Panc1 (cell line): Measurements from ENCODE around the gene DCUN1D2.
"Not testable (repeated sequence)": the region's sequence is repeated elsewhere in the genome, so short reads cannot be mapped to it uniquely, and the experiment has no call there.

Experiments used
- CTCF ChIP-seq: fragments of 450-650 bp; IDR thresholded peaks from 2 replicates; pipeline ENCODE4 v1.5.1; 2017; ENCODE audit warnings: mild to moderate bottlenecking
- POLR2AphosphoS5 ChIP-seq: IDR thresholded peaks from 2 replicates; pipeline ENCODE4 v1.6.1; 2012; ENCODE audit warnings: mild to moderate bottlenecking, low read depth, low read length, moderate library complexity
- SIN3A ChIP-seq: IDR thresholded peaks from 2 replicates; pipeline ENCODE4 v1.6.1; 2012; ENCODE audit warnings: low read depth, mild to moderate bottlenecking, low read length, moderate library complexity, borderline replicate concordance; ENCODE audit not compliant: insufficient read depth
- TCF7L2 ChIP-seq: IDR thresholded peaks from 2 replicates; pipeline ENCODE4 v1.6.1; 2011; ENCODE audit warnings: mild to moderate bottlenecking, low read depth, low read length, inconsistent platforms

DNA sequence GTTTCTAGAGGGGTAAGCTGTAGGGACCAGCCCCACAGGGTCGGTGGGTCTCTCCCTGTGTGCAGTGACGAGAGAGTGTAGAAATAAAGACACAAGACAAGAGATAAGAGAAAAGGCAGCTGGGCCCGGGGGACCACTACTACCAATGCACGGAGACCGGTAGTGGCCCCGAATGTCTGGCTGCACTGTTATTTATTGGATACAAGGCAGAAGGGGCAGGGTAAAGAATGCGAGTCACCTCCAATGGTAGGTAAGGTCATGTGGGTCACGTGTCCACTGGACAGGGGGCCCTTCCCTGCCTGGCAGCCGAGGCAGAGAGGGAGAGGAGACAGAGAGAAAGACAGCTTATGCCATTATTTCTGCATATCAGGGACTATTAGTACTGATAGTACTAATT lies 40.2 kb downstream of the DCUN1D2 start:
- not testable (repeated sequence) for TF ChIP-seq POLR2AphosphoS5, SIN3A, CTCF, TCF7L2
